ENCODE results near the gene TIA1.

GRCh38 chr2:70201225-70201768 lies 47.1 kb downstream of the TIA1 start:
- TF ChIP-seq CTCF (IDR thresholded peaks at IDR 0.05; ENCODE audit: insufficient read depth, low read length, poor library complexity, severe bottlenecking), result no peak
- TF ChIP-seq EZH2phosphoT487 (conservative IDR thresholded peaks at IDR 0.05; ENCODE audit: low read length), result no peak
